CD4-positive, alpha-beta memory T cell (primary cell): ENCODE measurements around the gene OSTM1. TPM values are rescaled to one million over a fixed set of nuclear protein-coding genes. Genes with fewer than 3 reads are reported as not detected.
A peak's percentile ranks its signal among the peaks of the same experiment; 100 is the strongest.

Experiments
- CTCF ChIA-PET: fragments of 350-600 bp; sonication (Branson Sonifier 250); formaldehyde crosslinking; loops from one replicate; lab custom pipeline; 2021; ENCODE audit warnings: inconsistent platforms; ENCODE audit not compliant: partially characterized antibody; lab: Charles Lee
- POLR2A ChIA-PET: fragments of 350-600 bp; sonication (Branson Sonifier 250); formaldehyde crosslinking; loops from one replicate; lab custom pipeline; 2021; ENCODE audit not compliant: partially characterized antibody; lab: Charles Lee
- DNase-seq, 5 donors: peaks; one replicate each; pipeline versions ENCODE4 v3.0.0 to v3.0.0-alpha.2; 2020 to 2022; ENCODE audit warnings: mixed read lengths in 1 of 5
- H3K27ac ChIP-seq: one replicate; pipeline ENCODE4 v1.7.0; 2013; ENCODE audit warnings: low read depth, low read length
- H3K27me3 ChIP-seq: 2 replicates; pipeline ENCODE4 v1.7.0; 2013; ENCODE audit warnings: mild to moderate bottlenecking, low read length, moderate library complexity; ENCODE audit not compliant: insufficient read depth
- H3K36me3 ChIP-seq: 2 replicates; pipeline ENCODE4 v1.7.0; 2013; ENCODE audit warnings: mild to moderate bottlenecking, low read length, moderate library complexity; ENCODE audit not compliant: insufficient read depth
- H3K4me1 ChIP-seq: 2 replicates; pipeline ENCODE4 v1.7.0; 2013; ENCODE audit warnings: mild to moderate bottlenecking, low read length, moderate library complexity; ENCODE audit not compliant: insufficient read depth
- H3K4me3 ChIP-seq, 2 donors: one replicate each; pipeline ENCODE4 v1.7.0; 2013; ENCODE audit warnings: low read length in 2 of 2, mild to moderate bottlenecking in 1 of 2
- H3K9me3 ChIP-seq, 2 donors: one replicate each; pipeline ENCODE4 v1.7.0; 2013; ENCODE audit warnings: low read length in 2 of 2, control low read depth in 1 of 2; ENCODE audit not compliant: control insufficient read depth in 1 of 2
- H3K27ac Mint-ChIP-seq, 7 donors: one replicate each; pipeline ENCODE4 v1.8.0; 2020 to 2021; ENCODE audit warnings: mixed read lengths in 7 of 7, mild to moderate bottlenecking in 6 of 7, inconsistent platforms in 3 of 7, moderate library complexity in 3 of 7
- H3K27me3 Mint-ChIP-seq, 2 donors: one replicate each; pipeline ENCODE4 v1.8.0; 2020 to 2021; ENCODE audit warnings: mixed read lengths in 2 of 2
- H3K36me3 Mint-ChIP-seq, 2 donors: one replicate each; pipeline ENCODE4 v1.8.0; 2020 to 2021; ENCODE audit warnings: mixed read lengths in 2 of 2, inconsistent platforms in 1 of 2, mild to moderate bottlenecking in 1 of 2
- H3K4me1 Mint-ChIP-seq, 4 donors: one replicate each; pipeline ENCODE4 v1.8.0; 2020 to 2021; ENCODE audit warnings: mixed read lengths in 4 of 4, mild to moderate bottlenecking in 1 of 4
- H3K4me3 Mint-ChIP-seq, 8 donors: one replicate each; pipeline ENCODE4 v1.8.0; 2020 to 2021; ENCODE audit warnings: mixed read lengths in 8 of 8, mild to moderate bottlenecking in 7 of 8, moderate library complexity in 6 of 8, inconsistent platforms in 3 of 8
- H3K9me3 Mint-ChIP-seq, 8 donors: one replicate each; pipeline ENCODE4 v1.8.0; 2020 to 2021; ENCODE audit warnings: mixed read lengths in 8 of 8, mild to moderate bottlenecking in 5 of 8, inconsistent platforms in 3 of 8, moderate library complexity in 1 of 8
- intact Hi-C: fragments of 100-400 bp; cut with micrococcal nuclease; formaldehyde crosslinking; loops from one replicate; pipeline ENCODE4 v1.15.1; 2023
- polyA plus RNA-seq, 2 donors: library from polyadenylated mRNA; unstranded; fragments of 300-500 nt; fragmentation: Illumina TruSeq; gene quantifications; one replicate each; pipeline ENCODE4 v1.2.3, GENCODE V29; 2021
- total RNA-seq, 2 experiments: library from RNA; stranded (reverse); gene quantifications; one replicate each; pipeline ENCODE4 v1.2.3, GENCODE V29; 2021

Gene OSTM1
- total and polyA plus RNA-seq, 4 experiments from 2014 or later, result 44.4 to 59.8 (median 55.0) TPM

DNA sequence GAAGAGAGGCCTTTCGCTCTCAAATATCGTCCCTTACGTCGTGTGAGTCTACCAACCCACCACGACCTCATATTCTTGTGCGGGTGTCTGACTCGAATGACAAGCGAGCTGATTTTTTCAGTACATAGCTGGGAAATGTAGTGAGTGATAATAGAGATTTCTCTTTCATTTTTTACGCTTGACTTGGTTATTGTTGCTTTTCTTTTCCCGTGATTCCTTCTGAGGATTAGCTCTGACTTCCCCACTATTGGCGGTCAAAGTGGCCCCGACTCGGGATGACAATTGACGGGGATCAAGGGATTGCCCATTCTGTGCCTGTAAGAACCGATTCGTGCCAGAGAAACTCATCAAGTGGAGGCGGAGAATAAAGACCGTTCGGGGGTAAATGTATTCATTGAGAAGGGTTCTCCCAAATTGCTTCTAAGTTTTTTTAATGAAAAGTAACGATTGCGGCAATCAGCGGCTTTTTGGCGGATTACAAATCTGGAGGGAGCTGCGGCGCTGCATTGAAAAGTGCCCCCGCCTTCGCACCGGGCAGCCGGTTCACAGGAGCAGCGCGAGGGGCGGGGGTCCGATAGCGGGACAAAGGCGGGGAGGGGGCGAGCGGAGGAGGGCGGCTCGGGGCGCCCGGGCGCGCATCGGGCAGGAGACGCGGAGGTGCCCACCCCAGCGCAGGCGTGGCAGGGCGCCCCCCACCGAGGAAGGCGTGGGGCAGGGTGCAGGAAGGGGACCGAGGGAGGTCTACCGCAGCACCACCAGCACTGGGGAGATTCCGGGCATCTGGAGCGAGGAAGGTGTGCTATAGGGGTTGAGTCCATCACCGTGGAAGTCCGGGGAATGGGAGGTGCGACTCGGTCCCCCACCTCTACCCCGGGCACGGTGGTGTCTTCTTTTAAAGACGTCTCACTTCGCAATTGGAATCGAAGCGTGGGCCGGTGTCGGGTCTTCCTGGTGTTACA, 44.5 kb upstream of the OSTM1 start:
- intact Hi-C loops, result loop anchor here (2.0 to 10.0 kb wide), 3 partner anchors 38 to 976 kb away; partner anchors contain the start of genes CEP57L1, SESN1 and SNX3
- peaks cover 64 to 73% of the 10 kb centered on the region in 2 donors for H3K27me3 Mint-ChIP-seq

DNA sequence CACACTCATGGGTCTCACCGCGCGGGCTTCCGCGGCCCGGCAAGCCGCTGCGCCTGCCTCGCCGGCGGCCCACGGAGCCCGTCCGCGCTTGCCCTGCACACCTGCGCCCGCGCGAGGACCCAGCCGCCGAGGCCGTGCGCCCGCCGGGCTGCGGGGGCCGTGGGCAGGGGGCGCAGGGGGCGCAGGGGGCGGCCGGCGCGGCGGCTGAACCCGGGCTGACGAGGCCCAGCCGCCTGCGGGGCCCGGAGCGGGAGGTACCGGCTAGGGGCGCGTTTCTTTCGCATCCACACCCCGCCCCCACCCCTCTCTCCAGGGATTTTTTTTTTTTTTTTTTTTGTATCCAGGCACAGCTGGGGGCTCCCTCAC, 43.8 kb upstream of the OSTM1 start:
- Histone ChIP-seq H3K27me3 (peaks cover 62% of the 10 kb centered on the region), H3K4me1 (peaks cover 57% of the 10 kb centered on the region), H3K36me3 (no peaks in the 10 kb centered on the region), H3K27ac (no peak overlapping the region), H3K9me3 (no peaks in the 10 kb centered on the region), H3K4me3 (peak overlapping the region; percentile 24 to 48)
- H3K4me3 Mint-ChIP-seq, result peak overlapping the region; percentile 89 to 99 (median 94)
- POLR2A ChIA-PET, result no interaction called here
- CTCF ChIA-PET, result interaction anchor here (0.7 kb wide), 1 partner anchor 422 kb away, joined by 3 read pairs; no protein-coding TSS in a partner anchor
- DNase-seq, result no peak
- peaks cover 64 to 75% of the 10 kb centered on the region in 2 donors for H3K27me3 Mint-ChIP-seq
- H3K36me3 Mint-ChIP-seq, result peaks cover 0 to 4% of the 10 kb centered on the region in 2 donors
- peak overlapping the region in 1 of 7 donors; percentile 19 for H3K27ac Mint-ChIP-seq
- peaks cover 39 to 69% (median 43%) of the 10 kb centered on the region in 4 donors for H3K4me1 Mint-ChIP-seq
- intact Hi-C loops, result loop anchor here (2.0 to 10.0 kb wide), 3 partner anchors 39 to 976 kb away; partner anchors contain the start of genes CEP57L1, SESN1 and SNX3
- H3K9me3 Mint-ChIP-seq, result peaks cover 0 to 8% (median 0%) of the 10 kb centered on the region in 8 donors

More for the DNA sequence above, 44.5 kb upstream of the OSTM1 start:
- Mint-ChIP-seq H3K4me1 (peaks cover 37 to 61% (median 37%) of the 10 kb centered on the region in 4 donors), H3K27ac (peak overlapping the region in 2 of 7 donors; percentile 19 to 74), H3K36me3 (peaks cover 0 to 4% of the 10 kb centered on the region in 2 donors), H3K4me3 (peak overlapping the region; percentile 89 to 99 (median 94)), H3K9me3 (peaks cover 0 to 8% (median 0%) of the 10 kb centered on the region in 8 donors)
- peaks cover 50% of the 10 kb centered on the region for H3K4me1 ChIP-seq
- DNase-seq, result peak in 1 of 5 donors; percentile 13
- H3K27ac ChIP-seq, result no peak overlapping the region
- H3K4me3 ChIP-seq, result peak overlapping the region; percentile 23 to 24
- no peaks in the 10 kb centered on the region for H3K36me3 ChIP-seq
- peaks cover 55% of the 10 kb centered on the region for H3K27me3 ChIP-seq
- CTCF ChIA-PET, result interaction anchor here (0.7 kb wide), 1 partner anchor 422 kb away, joined by 3 read pairs; no protein-coding TSS in a partner anchor
- POLR2A ChIA-PET, result interaction anchor here (0.6 kb wide), 1 partner anchor 10 kb away, joined by 3 read pairs; no protein-coding TSS in a partner anchor
- no peaks in the 10 kb centered on the region for H3K9me3 ChIP-seq

DNA sequence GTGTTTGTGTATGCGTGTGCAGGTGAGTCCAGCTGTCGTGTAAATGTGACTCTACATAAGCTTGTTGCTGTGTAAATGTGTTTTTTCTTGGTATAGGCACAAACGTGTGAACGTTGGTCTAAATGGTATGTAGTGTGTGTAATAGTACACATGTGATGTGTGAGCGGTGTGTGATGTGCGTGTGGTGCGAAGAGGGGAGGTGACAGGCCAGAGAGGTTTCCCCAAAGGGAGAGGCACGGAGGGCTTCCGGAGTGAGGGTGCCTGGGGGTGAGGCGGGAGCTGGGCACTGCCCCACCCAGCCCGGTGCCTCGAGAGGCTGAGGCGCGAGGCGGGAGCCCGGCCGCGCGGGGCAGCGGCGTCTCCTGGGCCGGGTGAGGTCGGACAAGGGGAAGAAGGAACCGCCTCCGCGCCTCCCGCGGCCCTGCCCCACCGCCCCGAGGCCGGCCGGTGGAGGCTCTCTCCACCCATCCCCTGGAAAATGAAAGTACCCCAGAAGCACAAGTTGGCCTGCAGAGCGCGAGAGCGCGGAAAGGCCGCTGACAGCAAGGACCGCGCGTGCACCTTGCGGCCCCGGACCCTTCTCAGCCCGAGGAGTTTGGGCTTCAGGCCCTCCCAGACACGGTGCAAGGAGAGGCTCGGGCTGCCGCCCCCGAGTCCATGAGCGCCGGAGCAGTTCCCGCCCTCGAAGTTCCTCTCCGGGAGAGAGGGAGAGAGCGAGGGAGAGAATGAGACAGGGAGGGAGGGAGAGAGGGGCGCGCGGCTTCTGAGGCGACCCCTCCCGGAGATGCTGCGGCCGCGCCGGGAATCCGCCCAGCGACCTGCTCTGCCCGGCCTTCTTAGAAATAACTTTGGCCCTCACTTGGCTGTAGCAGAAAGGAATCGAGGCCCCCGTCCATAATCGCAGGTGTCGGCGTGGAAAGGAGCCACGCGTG, 43.2 kb upstream of the OSTM1 start:
- H3K27me3 ChIP-seq, result peaks cover 69% of the 10 kb centered on the region
- H3K36me3 ChIP-seq, result no peaks in the 10 kb centered on the region
- peak overlapping the region; percentile 80 to 95 (median 91) for H3K4me3 Mint-ChIP-seq
- intact Hi-C loops, result loop anchor here (2.0 to 10.0 kb wide), 3 partner anchors 40 to 977 kb away; partner anchors contain the start of genes CEP57L1, SESN1 and SNX3
- peak in 2 of 5 donors; percentile 11 to 15 for DNase-seq
- H3K9me3 ChIP-seq, result no peaks in the 10 kb centered on the region
- H3K36me3 Mint-ChIP-seq, result peaks cover 0 to 4% of the 10 kb centered on the region in 2 donors
- ChIA-PET POLR2A (no interaction called here), CTCF (no interaction called here)
- peaks cover 40 to 71% (median 45%) of the 10 kb centered on the region in 4 donors for H3K4me1 Mint-ChIP-seq
- H3K9me3 Mint-ChIP-seq, result peaks cover 0 to 8% (median 0%) of the 10 kb centered on the region in 8 donors
- no peak overlapping the region for H3K27ac ChIP-seq
- peak overlapping the region; percentile 36 to 48 for H3K4me3 ChIP-seq
- H3K27ac Mint-ChIP-seq, result peak overlapping the region in 2 of 7 donors; percentile 18 to 20
- H3K27me3 Mint-ChIP-seq, result peaks cover 67 to 74% of the 10 kb centered on the region in 2 donors
- H3K4me1 ChIP-seq, result peaks cover 58% of the 10 kb centered on the region

DNA sequence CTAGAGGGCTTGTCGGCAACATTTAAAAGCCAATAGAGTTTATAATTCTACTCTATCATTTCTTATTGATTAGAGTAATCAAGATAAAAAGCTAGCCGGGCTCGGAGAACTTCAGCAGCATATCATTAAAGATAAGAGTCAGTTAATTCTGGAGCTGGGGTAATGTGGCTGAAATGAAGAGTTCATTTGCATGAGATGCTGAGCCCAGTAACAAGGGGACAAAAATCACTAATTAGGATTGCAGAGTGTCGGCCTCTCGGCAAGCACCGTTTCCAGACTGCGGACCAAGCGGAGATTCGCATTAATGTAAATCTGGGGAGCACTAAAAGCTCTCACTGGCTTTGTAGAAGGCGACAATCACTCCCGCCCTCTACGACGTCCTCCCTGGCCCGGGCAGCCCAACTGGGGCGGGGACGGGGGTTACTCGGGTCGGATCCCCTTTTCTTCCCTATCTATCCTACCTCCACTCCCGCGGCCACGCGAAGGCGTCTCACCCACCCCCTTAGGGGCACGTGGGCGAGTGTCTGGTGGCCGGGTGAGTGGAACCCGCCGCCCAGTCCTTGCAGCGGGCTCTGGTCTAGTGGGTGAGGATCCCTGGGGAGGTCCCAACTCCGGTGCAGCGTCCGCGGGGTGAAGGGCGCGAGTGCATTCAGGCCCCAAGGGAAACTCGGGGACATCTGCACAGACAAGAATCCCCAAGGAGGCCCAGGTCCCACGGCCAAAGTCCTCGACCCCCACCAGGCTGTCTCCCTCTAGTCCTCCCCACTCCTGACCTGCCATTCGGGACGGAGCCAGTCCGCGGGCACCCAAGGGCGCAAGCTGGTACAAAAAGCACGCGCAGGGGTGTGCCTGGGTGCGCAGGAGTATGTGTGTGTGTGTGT, 42.2 kb upstream of the OSTM1 start:
- POLR2A ChIA-PET, result interaction anchor here (0.6 kb wide), 1 partner anchor 15 kb away, joined by 3 read pairs; no protein-coding TSS in a partner anchor
- peak in 1 of 5 donors; percentile 8 for DNase-seq
- intact Hi-C loops, result loop anchor here (5.0 to 10.0 kb wide), 2 partner anchors 41 to 978 kb away; partner anchors contain the start of genes CEP57L1 and SESN1
- Histone ChIP-seq H3K4me3 (peak overlapping the region in 1 of 2 donors; percentile 48), H3K9me3 (no peaks in the 10 kb centered on the region), H3K27ac (no peak overlapping the region), H3K27me3 (peaks cover 69% of the 10 kb centered on the region), H3K4me1 (peaks cover 58% of the 10 kb centered on the region), H3K36me3 (no peaks in the 10 kb centered on the region)
- Mint-ChIP-seq H3K27me3 (peaks cover 70 to 76% of the 10 kb centered on the region in 2 donors), H3K9me3 (peaks cover 0 to 8% (median 0%) of the 10 kb centered on the region in 8 donors), H3K36me3 (peaks cover 0 to 4% of the 10 kb centered on the region in 2 donors), H3K27ac (peak overlapping the region in 1 of 7 donors; percentile 17), H3K4me1 (peaks cover 40 to 67% (median 46%) of the 10 kb centered on the region in 4 donors), H3K4me3 (peak overlapping the region; percentile 80 to 95 (median 91))
- CTCF ChIA-PET, result no interaction called here

DNA sequence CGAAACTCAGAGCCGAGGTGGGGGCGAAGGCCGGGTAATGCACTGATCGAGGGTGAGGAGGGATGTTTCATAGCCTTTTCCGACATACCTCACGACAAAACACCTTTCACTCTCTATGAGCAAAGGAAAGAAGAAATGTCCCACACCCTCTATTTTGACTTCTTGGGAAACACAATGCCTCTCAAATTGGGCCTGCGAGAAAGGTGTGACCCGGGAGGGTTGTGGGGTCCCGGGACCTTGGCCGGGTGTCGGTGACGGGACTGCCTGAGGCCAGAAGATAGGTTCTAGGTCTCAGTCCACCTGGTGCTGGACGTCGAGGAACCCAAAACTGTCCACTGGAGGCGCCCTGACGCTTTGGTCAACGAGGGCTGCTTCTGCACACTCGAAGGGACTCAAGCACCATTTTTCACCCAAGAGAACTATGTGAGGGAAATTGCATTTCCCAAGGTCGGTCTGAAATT, 41.1 kb upstream of the OSTM1 start:
- H3K4me1 ChIP-seq, result peaks cover 58% of the 10 kb centered on the region
- H3K4me1 Mint-ChIP-seq, result peaks cover 35 to 57% (median 45%) of the 10 kb centered on the region in 4 donors
- no peak for DNase-seq
- ChIA-PET CTCF (interaction anchor here (0.8 to 0.9 kb wide), 2 partner anchors 408 to 410 kb away, joined by 3 read pairs; no protein-coding TSS in a partner anchor), POLR2A (no interaction called here)
- no peak overlapping the region for H3K27ac ChIP-seq
- H3K36me3 ChIP-seq, result no peaks in the 10 kb centered on the region
- peaks cover 0 to 4% of the 10 kb centered on the region in 2 donors for H3K36me3 Mint-ChIP-seq
- H3K27me3 ChIP-seq, result peaks cover 69% of the 10 kb centered on the region
- H3K4me3 Mint-ChIP-seq, result peak overlapping the region; percentile 15 to 95 (median 78)
- H3K27me3 Mint-ChIP-seq, result peaks cover 64 to 72% of the 10 kb centered on the region in 2 donors
- intact Hi-C loops, result loop anchor here (5.0 to 10.0 kb wide), 2 partner anchors 42 to 979 kb away; partner anchors contain the start of genes CEP57L1 and SESN1
- no peaks in the 10 kb centered on the region for H3K9me3 ChIP-seq
- H3K27ac Mint-ChIP-seq, result peak overlapping the region in 2 of 7 donors; percentile 57 to 73
- H3K9me3 Mint-ChIP-seq, result peaks cover 0 to 5% (median 0%) of the 10 kb centered on the region in 8 donors
- H3K4me3 ChIP-seq, result peak overlapping the region in 1 of 2 donors; percentile 28
